ENCODE measurements around the gene METTL6. TPM values are rescaled to one million over a fixed set of nuclear protein-coding genes. Genes with fewer than 3 reads are reported as not detected.
A peak's percentile ranks its signal among the peaks of the same experiment; 100 is the strongest.

Gene METTL6
- total RNA-seq, 1 donor from 2014 or later, result 20.1 TPM

GRCh38 chr3:15436246-15436645, 8.9 kb upstream of the METTL6 start:
- H3K9me3 Mint-ChIP-seq, result no peaks in the 10 kb centered on the region
- no peak for DNase-seq (ENCODE audit: extremely low spot score, unreplicated experiment)
- H3K36me3 Mint-ChIP-seq, result peaks cover 17% of the 10 kb centered on the region
- no peaks in the 10 kb centered on the region for H3K27me3 Mint-ChIP-seq
- no peak for TF ChIP-seq CTCF (conservative IDR thresholded peaks at IDR 0.05)
- H3K4me3 Mint-ChIP-seq, result no peak overlapping the region
- H3K27ac Mint-ChIP-seq, result no peak overlapping the region
- no peaks in the 10 kb centered on the region for H3K4me1 Mint-ChIP-seq (ENCODE audit: unreplicated experiment)

GRCh38 chr3:15434756-15435155, 7.4 kb upstream of the METTL6 start:
- Mint-ChIP-seq H3K27me3 (no peaks in the 10 kb centered on the region), H3K27ac (no peak overlapping the region), H3K9me3 (no peaks in the 10 kb centered on the region), H3K4me3 (no peak overlapping the region), H3K4me1 (ENCODE audit: unreplicated experiment) (no peaks in the 10 kb centered on the region), H3K36me3 (peaks cover 15% of the 10 kb centered on the region)
- DNase-seq (ENCODE audit: extremely low spot score, unreplicated experiment), result no peak
- no peak for TF ChIP-seq CTCF (conservative IDR thresholded peaks at IDR 0.05)

GRCh38 chr3:15433531-15433930, 6.2 kb upstream of the METTL6 start:
- H3K27me3 Mint-ChIP-seq, result no peaks in the 10 kb centered on the region
- DNase-seq (ENCODE audit: extremely low spot score, unreplicated experiment), result no peak
- peaks cover 13% of the 10 kb centered on the region for H3K36me3 Mint-ChIP-seq
- H3K9me3 Mint-ChIP-seq, result no peaks in the 10 kb centered on the region
- no peak overlapping the region for H3K4me3 Mint-ChIP-seq
- peaks cover 10% of the 10 kb centered on the region for H3K4me1 Mint-ChIP-seq (ENCODE audit: unreplicated experiment)
- no peak overlapping the region for H3K27ac Mint-ChIP-seq
- TF ChIP-seq CTCF (conservative IDR thresholded peaks at IDR 0.05), result no peak

- Mint-ChIP-seq H3K27ac (no peak overlapping the region), H3K9me3 (no peaks in the 10 kb centered on the region), H3K4me1 (ENCODE audit: unreplicated experiment) (peaks cover 21% of the 10 kb centered on the region), H3K36me3 (peaks cover 13% of the 10 kb centered on the region), H3K4me3 (no peak overlapping the region), H3K27me3 (no peaks in the 10 kb centered on the region)
- no peak for TF ChIP-seq CTCF (conservative IDR thresholded peaks at IDR 0.05)
- no peak for DNase-seq (ENCODE audit: extremely low spot score, unreplicated experiment)
Measured at GRCh38 chr3:15431256-15431837, 4.0 kb upstream of the METTL6 start.

GRCh38 chr3:15430624-15431023, 3.3 kb upstream of the METTL6 start:
- no peak for DNase-seq (ENCODE audit: extremely low spot score, unreplicated experiment)
- Mint-ChIP-seq H3K4me1 (ENCODE audit: unreplicated experiment) (peaks cover 29% of the 10 kb centered on the region), H3K9me3 (no peaks in the 10 kb centered on the region), H3K27ac (no peak overlapping the region), H3K4me3 (no peak overlapping the region), H3K36me3 (peaks cover 13% of the 10 kb centered on the region), H3K27me3 (no peaks in the 10 kb centered on the region)
- no peak for TF ChIP-seq CTCF (conservative IDR thresholded peaks at IDR 0.05)

GRCh38 chr3:15429080-15429479, 1.7 kb upstream of the METTL6 start:
- Mint-ChIP-seq H3K27me3 (no peaks in the 10 kb centered on the region), H3K4me3 (peak overlapping the region; percentile 100), H3K9me3 (no peaks in the 10 kb centered on the region), H3K27ac (no peak overlapping the region), H3K4me1 (ENCODE audit: unreplicated experiment) (peaks cover 30% of the 10 kb centered on the region), H3K36me3 (peaks cover 8% of the 10 kb centered on the region)
- no peak for DNase-seq (ENCODE audit: extremely low spot score, unreplicated experiment)
- TF ChIP-seq CTCF (conservative IDR thresholded peaks at IDR 0.05), result no peak
